Measurements from ENCODE around the gene RNF115. TPM values are rescaled to one million over a fixed set of nuclear protein-coding genes. Genes with fewer than 3 reads are reported as not detected.

Gene RNF115
- total RNA-seq, 1 donor, result 16.4 TPM

DNA sequence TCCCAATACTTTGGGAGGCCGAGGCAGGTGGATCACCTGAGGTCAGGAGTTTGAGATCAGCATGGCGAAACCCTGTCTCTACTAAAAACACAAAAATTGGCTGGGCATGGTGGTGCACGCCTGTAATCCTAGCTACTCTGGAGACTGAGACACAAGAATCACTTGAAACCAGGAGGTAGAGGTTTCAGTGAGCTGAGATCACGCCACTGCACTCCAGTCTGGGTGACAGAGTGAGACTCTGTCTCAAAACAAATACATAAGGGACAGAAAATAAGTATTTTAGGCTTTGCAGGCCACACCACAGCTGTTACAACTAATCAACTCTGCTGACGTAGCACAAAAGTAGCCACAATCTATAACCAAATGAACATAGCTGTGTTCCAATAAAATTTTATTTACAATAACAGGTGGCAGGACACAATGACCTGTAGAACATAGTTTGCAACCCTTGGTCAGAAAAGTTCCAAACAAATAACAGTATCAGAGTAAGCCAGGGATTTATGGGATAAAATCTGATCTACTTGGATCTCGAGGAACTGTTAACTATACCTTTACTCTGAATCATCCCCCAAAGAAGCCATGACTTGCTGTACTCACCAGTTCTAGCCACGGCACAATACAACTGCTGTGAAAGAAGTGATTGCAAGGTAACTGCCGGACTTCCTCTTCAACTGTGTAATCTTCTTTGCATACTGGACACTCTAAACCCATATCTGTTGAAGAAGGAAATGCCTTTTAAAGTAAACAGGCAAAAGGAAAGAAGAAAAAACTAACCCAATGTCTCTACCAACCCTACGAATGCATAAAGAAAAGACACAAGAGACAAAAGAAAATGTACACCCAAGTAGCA lies 76.3 kb downstream of the RNF115 start:
- H3K4me3 ChIP-seq (ENCODE audit: low read depth, low read length), result no peak overlapping the region
- TF ChIP-seq, protein P1, sequence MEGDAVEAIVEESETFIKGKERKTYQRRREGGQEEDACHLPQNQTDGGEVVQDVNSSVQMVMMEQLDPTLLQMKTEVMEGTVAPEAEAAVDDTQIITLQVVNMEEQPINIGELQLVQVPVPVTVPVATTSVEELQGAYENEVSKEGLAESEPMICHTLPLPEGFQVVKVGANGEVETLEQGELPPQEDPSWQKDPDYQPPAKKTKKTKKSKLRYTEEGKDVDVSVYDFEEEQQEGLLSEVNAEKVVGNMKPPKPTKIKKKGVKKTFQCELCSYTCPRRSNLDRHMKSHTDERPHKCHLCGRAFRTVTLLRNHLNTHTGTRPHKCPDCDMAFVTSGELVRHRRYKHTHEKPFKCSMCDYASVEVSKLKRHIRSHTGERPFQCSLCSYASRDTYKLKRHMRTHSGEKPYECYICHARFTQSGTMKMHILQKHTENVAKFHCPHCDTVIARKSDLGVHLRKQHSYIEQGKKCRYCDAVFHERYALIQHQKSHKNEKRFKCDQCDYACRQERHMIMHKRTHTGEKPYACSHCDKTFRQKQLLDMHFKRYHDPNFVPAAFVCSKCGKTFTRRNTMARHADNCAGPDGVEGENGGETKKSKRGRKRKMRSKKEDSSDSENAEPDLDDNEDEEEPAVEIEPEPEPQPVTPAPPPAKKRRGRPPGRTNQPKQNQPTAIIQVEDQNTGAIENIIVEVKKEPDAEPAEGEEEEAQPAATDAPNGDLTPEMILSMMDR (IDR thresholded peaks at IDR 0.05; ENCODE audit: insufficient read depth, low read depth, low read length), result no peak
- no peak for DNase-seq (ENCODE audit: low read depth)

- TF ChIP-seq, protein P1 (IDR thresholded peaks at IDR 0.05; ENCODE audit: insufficient read depth, low read depth, low read length), result no peak
- H3K4me3 ChIP-seq (ENCODE audit: low read depth, low read length), result no peak overlapping the region
- DNase-seq (ENCODE audit: low read depth), result peak; percentile 94
Observed at GRCh38 chr1:145740269-145740668, 83.6 kb downstream of the RNF115 start.

GRCh38 chr1:145736191-145736590 lies 87.7 kb downstream of the RNF115 start:
- no peak overlapping the region for H3K4me3 ChIP-seq (ENCODE audit: low read depth, low read length)
- TF ChIP-seq, protein P1 (IDR thresholded peaks at IDR 0.05; ENCODE audit: insufficient read depth, low read depth, low read length), result no peak
- DNase-seq (ENCODE audit: low read depth), result no peak

- DNase-seq (ENCODE audit: low read depth), result no peak
- TF ChIP-seq, protein P1 (IDR thresholded peaks at IDR 0.05; ENCODE audit: insufficient read depth, low read depth, low read length), result no peak
- no peak overlapping the region for H3K4me3 ChIP-seq (ENCODE audit: low read depth, low read length)
Observed at GRCh38 chr1:145730900-145731299, 93.0 kb downstream of the RNF115 start.

DNA sequence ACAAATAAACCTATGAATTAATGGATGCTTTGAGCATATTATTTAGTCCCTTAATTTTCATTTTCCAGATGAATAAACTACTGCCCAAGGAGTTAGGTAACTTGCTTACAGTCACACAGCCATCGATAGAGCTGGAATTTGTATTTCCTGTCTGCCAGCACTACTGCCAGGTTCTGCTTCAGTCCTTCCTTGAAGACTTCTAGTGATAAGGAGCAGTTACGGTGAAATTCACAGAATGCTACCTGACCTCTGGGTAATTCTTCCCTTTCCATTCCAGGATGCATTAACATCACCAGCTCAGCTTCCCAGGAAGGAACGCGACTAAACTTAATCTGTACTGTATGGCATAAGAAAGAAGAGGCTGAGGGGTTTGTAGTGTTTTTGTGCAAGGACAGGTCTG lies 93.4 kb downstream of the RNF115 start:
- TF ChIP-seq, protein P1 (IDR thresholded peaks at IDR 0.05; ENCODE audit: insufficient read depth, low read depth, low read length), result no peak
- no peak for DNase-seq (ENCODE audit: low read depth)
- H3K4me3 ChIP-seq (ENCODE audit: low read depth, low read length), result no peak overlapping the region

DNA sequence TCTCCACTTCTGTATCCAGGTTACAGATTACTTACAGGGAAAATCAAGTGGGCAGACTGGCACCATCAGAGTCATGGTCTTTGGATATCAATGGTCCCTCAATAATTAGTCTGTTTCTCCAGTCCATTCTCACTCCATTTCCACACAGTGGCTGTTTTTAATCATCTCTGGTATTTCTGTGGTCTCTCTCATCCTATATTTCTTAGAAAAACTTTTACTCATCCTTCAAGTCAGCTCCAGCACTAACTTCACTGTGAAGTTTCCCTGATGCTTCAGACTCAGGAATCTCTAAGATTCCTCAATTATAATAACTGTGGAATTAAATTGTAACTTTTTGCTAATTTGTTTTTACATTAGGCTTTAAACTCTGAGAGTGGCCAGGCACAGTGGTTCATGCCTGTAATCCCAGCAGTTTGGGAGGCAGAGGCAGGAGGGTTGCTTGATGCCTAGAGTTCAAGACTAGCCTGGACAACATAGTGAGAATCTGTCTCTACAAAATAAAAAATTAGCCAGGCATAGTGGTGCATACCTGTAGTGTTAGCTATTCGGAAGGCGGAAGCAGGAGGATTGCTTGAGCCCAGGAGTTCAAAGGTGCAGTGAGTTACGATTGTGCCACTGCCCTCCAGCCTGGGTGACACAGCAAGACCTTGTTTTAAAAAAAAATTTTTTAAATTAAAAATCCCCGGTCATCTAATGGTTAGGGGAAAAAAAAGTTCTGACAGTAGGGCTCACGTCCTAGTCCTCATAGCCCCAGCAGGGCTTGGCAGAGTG lies 94.0 kb downstream of the RNF115 start:
- no peak overlapping the region for H3K4me3 ChIP-seq (ENCODE audit: low read depth, low read length)
- DNase-seq (ENCODE audit: low read depth), result no peak

More for the DNA sequence above, 94.0 kb downstream of the RNF115 start:
- TF ChIP-seq, protein P1 (IDR thresholded peaks at IDR 0.05; ENCODE audit: insufficient read depth, low read depth, low read length), result no peak

All from fibroblast of villous mesenchyme (primary cell).